ENCODE results near the gene ABCA13.

DNA sequence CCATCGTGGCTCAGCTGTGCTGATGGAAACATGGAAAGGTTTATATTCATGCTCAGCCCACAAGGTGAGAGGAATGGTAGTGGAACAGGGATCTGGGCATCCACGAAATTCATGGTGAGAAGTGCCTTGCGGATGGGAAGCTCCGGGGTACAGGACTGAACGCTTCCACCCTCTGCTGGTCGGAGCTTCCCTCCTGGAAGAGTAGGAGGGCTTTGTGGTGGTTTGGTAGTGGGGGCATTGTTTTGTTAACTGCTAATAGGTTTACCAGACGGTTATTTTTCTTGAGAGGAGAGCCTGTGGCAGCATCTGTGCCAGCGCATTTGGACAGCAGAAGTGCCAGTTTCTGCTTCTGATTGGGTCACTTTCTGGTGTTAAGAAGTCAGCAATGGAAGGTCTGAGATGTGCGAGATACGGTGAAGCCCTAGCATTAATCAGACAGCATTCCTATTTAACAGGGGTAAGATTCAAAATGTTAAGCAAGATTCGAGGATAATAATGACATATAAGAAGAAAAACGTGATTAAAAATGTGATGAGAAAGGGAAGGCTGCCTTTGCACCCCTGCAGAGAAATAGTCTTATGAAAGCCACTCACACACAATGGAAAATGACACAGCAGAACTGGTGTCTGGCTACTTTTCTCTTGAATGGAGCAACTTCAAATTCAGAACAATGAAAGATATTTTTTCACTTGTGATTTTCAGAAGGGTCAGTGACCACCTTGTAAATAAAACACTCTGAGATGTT lies 17.7 kb downstream of the ABCA13 start:
- TF ChIP-seq EZH2phosphoT487 (IDR thresholded peaks at IDR 0.05): no peak
- TF ChIP-seq, protein P1, sequence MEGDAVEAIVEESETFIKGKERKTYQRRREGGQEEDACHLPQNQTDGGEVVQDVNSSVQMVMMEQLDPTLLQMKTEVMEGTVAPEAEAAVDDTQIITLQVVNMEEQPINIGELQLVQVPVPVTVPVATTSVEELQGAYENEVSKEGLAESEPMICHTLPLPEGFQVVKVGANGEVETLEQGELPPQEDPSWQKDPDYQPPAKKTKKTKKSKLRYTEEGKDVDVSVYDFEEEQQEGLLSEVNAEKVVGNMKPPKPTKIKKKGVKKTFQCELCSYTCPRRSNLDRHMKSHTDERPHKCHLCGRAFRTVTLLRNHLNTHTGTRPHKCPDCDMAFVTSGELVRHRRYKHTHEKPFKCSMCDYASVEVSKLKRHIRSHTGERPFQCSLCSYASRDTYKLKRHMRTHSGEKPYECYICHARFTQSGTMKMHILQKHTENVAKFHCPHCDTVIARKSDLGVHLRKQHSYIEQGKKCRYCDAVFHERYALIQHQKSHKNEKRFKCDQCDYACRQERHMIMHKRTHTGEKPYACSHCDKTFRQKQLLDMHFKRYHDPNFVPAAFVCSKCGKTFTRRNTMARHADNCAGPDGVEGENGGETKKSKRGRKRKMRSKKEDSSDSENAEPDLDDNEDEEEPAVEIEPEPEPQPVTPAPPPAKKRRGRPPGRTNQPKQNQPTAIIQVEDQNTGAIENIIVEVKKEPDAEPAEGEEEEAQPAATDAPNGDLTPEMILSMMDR (IDR thresholded peaks at IDR 0.05): no peak

Measured in neural progenitor cell (in vitro differentiated cells).